Heart left ventricle (tissue), 16 donors: ENCODE results near the gene UBB. TPM values are rescaled to one million over a fixed set of nuclear protein-coding genes. Genes with fewer than 3 reads are reported as not detected.

Experiments
- ATAC-seq, 4 donors: fragments of 200-7000 bp; cut with Tn5 transposase; one replicate each; pipeline ENCODE4 v1.9.1; 2020 to 2022; ENCODE audit warnings: moderate library complexity in 4 of 4, mild to moderate bottlenecking in 3 of 4, moderate number of reproducible peaks in 1 of 4
- DNase-seq, 5 donors: peaks; one replicate each; pipeline ENCODE4 v3.0.0-alpha.2; 2020
- H3K27ac ChIP-seq, 12 donors: fragments of 200-600 bp; sonication (generic) in 4 of 12; one replicate each; pipeline versions ENCODE4 v1.5.0 to v1.8.0; 2016 to 2022; ENCODE audit warnings: mild to moderate bottlenecking in 2 of 12
- H3K27me3 ChIP-seq, 9 donors: fragments of 200-600 bp; sonication (generic) in 2 of 9; one replicate each; pipeline versions ENCODE4 v1.5.1 to v1.8.0; 2016 to 2022; ENCODE audit warnings: mild to moderate bottlenecking in 3 of 9
- H3K36me3 ChIP-seq, 9 donors: fragments of 200-600 bp; sonication (generic) in 2 of 9; one replicate each; pipeline versions ENCODE4 v1.5.0 to v1.8.0; 2018 to 2022; ENCODE audit warnings: mild to moderate bottlenecking in 2 of 9
- H3K4me1 ChIP-seq, 12 donors: fragments of 200-600 bp; sonication (generic) in 4 of 12; one replicate each; pipeline versions ENCODE4 v1.5.0 to v1.8.0; 2016 to 2022; ENCODE audit warnings: mild to moderate bottlenecking in 3 of 12
- H3K4me3 ChIP-seq, 12 donors: fragments of 200-600 bp; sonication (generic) in 4 of 12; one replicate each; pipeline versions ENCODE4 v1.5.0 to v1.8.0; 2017 to 2022; ENCODE audit warnings: mild to moderate bottlenecking in 9 of 12, moderate library complexity in 4 of 12
- H3K9me3 ChIP-seq, 12 donors: fragments of 200-600 bp; sonication (generic) in 4 of 12; one replicate each; pipeline versions ENCODE4 v1.5.0 to v1.8.0; 2016 to 2022; ENCODE audit warnings: mild to moderate bottlenecking in 1 of 12
- POLR2A ChIP-seq, 2 donors: fragments of 450-650 bp; IDR thresholded peaks; one replicate each; pipeline ENCODE4 v1.6.1; 2017; ENCODE audit warnings: antibody characterized with exemption in 2 of 2, mild to moderate bottlenecking in 2 of 2, moderate library complexity in 2 of 2
- WGBS, 4 donors: extraction: QIAGEN DNeasy Blood & Tissue Kit in 2 of 4; methylation state at CpG; one replicate each; pipeline versions ENCODE4 v1.1.5 to v1.1.7; 2013 to 2018; 5-methylcytosine and 5-hydroxymethylcytosine counted together
- intact Hi-C, 10 donors: fragments of 100-400 bp; cut with DNase I; formaldehyde crosslinking; loops; one replicate each; pipeline versions ENCODE4 v1.11.1 to v1.14.2; 2022
- polyA plus RNA-seq, 2 donors: library from polyadenylated mRNA; stranded (reverse); fragments of 200-250 nt; gene quantifications; one replicate each; pipeline ENCODE4 v1.2.3, GENCODE V29; 2013
- total RNA-seq, 9 donors: library from RNA; depleted of rRNA in 2 of 9; stranded (reverse); fragments of >200 nt in 2 of 9; fragmentation: NEBNext Ultra II Directional in 3 of 9; extraction: Animal tissue kit (Norgen Biotek cat#: 25700) in 3 of 9; gene quantifications; one replicate each; pipeline versions ENCODE4 v1.1.0 to v1.2.4, GENCODE V29; 2016 to 2023
- TF ChIP-seq, protein P1 (sequence below), 12 donors: fragments of 200-600 bp; sonication (generic) in 4 of 12; IDR thresholded peaks; one replicate each; pipeline versions ENCODE4 v1.5.0 to v1.8.0; 2018 to 2022; ENCODE audit warnings: antibody characterized with exemption in 12 of 12, mild to moderate bottlenecking in 5 of 12
- donor health status: ischemic (EF 13 %, LVEDD 7.1; RV severe dilation, severe dysfunction).
- donor health status: healthy with polysubstance abuse.
- donor health status: DM: no; HTN: yes; CAD: no.
- donor health status: DM: no; HTN: no; CAD: no.
- donor health status: ischemic (EF 25% LVEDD 6.9; RV normal size, moderate dysfunction).
- donor health status: ischemic (EF 25% LVEDD 5.7; RV mildly dilated, moderate dysfunction).
- donor health status: healthy.
- donor health status: DM: yes; HTN: yes; CAD: no.
- donor health status: ischemic (EF 35%, LVEDD 5.7; RV mildly dilated, moderate dysfunction).
- donor health status: nonischemic (EF 11% LVEDD 7.7; RV severe dilation, severe dysfunction).
- donor health status: DM: yes; HTN: yes; CAD: no.
- donor health status: PGD.
- donor health status: ischemic (EF 29% LVEDD 5.4; RV normal size, mild dysfunction).
- donor health status: nonischemic (EF 23%, LVEDD 6.1; RV moderate dilation, normal function).

Gene UBB
- total and polyA plus RNA-seq, 11 donors, result 665 to 2,180 (median 1,294) TPM

DNA sequence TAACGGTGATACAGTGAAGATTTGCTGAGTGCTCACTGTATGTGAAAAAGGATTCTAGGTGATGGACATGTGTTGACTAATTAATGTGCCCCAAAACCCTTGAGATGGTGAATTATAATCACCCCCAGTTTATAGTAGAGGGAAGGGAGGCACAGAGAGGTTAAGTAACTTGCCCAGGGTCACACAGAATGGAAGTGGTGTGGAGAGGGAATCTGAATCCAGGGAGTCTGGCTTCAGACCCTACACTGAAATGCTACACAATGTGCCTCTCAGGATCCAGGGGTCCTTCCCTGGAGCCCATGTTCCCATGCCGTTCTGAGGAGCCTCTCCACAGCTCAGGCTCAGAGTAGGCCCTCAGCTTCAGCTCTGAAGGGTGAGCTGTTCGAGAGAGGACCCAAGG lies 46.1 kb downstream of the UBB start:
- H3K4me3 ChIP-seq, result no peak overlapping the region
- DNase-seq, result no peak
- TF ChIP-seq, protein P1, sequence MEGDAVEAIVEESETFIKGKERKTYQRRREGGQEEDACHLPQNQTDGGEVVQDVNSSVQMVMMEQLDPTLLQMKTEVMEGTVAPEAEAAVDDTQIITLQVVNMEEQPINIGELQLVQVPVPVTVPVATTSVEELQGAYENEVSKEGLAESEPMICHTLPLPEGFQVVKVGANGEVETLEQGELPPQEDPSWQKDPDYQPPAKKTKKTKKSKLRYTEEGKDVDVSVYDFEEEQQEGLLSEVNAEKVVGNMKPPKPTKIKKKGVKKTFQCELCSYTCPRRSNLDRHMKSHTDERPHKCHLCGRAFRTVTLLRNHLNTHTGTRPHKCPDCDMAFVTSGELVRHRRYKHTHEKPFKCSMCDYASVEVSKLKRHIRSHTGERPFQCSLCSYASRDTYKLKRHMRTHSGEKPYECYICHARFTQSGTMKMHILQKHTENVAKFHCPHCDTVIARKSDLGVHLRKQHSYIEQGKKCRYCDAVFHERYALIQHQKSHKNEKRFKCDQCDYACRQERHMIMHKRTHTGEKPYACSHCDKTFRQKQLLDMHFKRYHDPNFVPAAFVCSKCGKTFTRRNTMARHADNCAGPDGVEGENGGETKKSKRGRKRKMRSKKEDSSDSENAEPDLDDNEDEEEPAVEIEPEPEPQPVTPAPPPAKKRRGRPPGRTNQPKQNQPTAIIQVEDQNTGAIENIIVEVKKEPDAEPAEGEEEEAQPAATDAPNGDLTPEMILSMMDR (IDR thresholded peaks at IDR 0.05), result no peak
- no peak for TF ChIP-seq POLR2A (IDR thresholded peaks at IDR 0.05)
- H3K9me3 ChIP-seq, result no peaks in the 10 kb centered on the region
- 93 to 98% (median 94%) methylated on average over 2 to 3 of the region's 3 CpGs for WGBS, 4 donors
- ATAC-seq, result no peak
- no peaks in the 10 kb centered on the region for H3K4me1 ChIP-seq
- no peaks in the 10 kb centered on the region for H3K27me3 ChIP-seq
- intact Hi-C loops, result no loop called here
- peaks cover 0 to 86% (median 43%) of the 10 kb centered on the region in 9 donors for H3K36me3 ChIP-seq
- no peak overlapping the region for H3K27ac ChIP-seq

DNA sequence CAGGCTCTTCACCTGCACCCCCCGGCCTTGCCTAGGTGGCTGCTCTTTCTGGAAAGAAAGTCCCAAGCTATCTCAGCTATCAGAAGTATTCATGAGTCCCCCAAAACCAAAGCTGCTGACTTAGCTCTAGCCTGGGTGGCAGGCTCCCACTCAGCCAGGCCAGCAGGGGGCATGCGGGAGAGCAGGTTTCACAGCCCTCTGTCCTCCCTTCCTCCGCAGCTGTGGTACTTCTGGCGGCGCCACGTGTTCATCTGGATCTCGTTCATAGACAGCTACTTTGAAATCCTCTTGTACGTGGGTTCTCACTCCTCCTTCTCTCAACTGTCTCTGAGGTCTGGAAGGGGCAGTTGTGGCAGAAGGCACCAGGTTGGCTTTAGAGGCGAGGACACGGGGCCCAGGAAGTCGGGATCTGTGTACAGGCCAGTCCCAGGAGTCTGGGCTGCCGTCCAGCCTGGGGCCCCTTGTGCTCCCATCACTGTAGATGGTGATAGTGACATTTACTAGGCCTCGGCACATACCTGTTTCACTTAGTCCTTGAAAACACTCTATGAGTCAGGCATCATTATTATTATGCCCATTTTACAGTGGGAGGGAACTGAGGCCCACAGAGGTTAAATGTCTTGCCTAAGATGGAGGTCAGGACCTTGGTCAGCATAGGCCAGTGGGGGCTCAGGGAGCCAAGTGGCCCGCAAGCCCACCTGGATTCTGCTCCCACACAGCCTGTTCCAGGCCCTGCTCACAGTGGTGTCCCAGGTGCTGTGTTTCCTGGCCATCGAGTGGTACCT lies 47.4 kb downstream of the UBB start:
- DNase-seq, result peak in 3 of 5 donors; percentile 48 to 69 (median 55)
- H3K36me3 ChIP-seq, result peaks cover 0 to 81% (median 33%) of the 10 kb centered on the region in 9 donors
- no peaks in the 10 kb centered on the region for H3K9me3 ChIP-seq
- 53 to 65% (median 61%) methylated on average over 15 of the region's 15 CpGs for WGBS, 4 donors
- no peaks in the 10 kb centered on the region for H3K27me3 ChIP-seq
- no peak overlapping the region for H3K4me3 ChIP-seq
- H3K4me1 ChIP-seq, result no peaks in the 10 kb centered on the region
- intact Hi-C loops, result no loop called here
- no peak overlapping the region for H3K27ac ChIP-seq
- peak; percentile 28 to 88 (median 70) for ATAC-seq
- no peak for TF ChIP-seq POLR2A (IDR thresholded peaks at IDR 0.05)
- TF ChIP-seq, protein P1 (IDR thresholded peaks at IDR 0.05), result peak; percentile 36 to 66 (median 49)

DNA sequence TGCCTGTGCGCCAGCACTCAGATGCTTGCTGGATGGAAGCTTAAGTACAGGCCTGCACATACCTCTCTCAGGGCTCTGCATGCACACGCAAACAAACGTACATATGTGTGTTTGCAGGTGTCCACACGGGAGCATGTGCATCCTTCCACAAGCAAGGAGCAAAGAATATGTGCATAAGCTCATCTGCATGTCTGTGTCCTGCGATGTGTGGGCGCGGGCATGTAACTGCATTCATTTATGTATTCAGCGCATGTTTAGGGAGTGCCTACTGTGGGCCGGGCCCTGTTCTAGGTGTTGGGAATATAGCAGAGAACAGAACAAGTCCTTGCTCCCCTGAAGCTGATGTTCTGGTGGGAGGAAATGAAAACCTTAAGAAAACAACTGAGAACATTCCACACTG lies 48.2 kb downstream of the UBB start:
- no peak for ATAC-seq
- intact Hi-C loops, result no loop called here
- 95 to 97% (median 95%) methylated on average over 8 to 9 of the region's 9 CpGs for whole genome bisulfite sequencing, 4 donors

DNA sequence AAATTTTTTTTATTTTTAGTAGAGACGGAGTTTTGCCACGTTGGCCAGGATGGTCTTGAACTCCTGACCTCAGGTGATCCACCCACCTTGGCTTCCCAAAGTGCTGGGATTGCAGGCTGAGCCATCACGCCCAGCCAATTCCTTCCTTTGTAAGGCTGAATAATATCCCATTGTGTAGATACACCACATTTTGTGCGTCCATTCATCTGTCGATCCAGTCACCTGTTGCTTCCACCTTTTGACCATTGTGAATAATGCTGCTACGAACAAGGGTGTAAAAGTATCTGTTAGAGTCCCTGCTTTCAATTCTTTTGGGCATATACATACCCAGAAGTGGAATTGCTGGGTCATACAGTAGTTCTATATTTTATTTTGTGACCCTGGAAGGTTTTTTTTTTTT lies 49.8 kb downstream of the UBB start:
- intact Hi-C loops, result no loop called here

More for the DNA sequence above, 48.2 kb downstream of the UBB start:
- Histone ChIP-seq H3K27ac (no peak overlapping the region), H3K27me3 (no peaks in the 10 kb centered on the region), H3K4me3 (no peak overlapping the region), H3K4me1 (no peaks in the 10 kb centered on the region), H3K36me3 (peaks cover 0 to 77% (median 28%) of the 10 kb centered on the region in 9 donors), H3K9me3 (no peaks in the 10 kb centered on the region)
- TF ChIP-seq POLR2A (IDR thresholded peaks at IDR 0.05), result no peak
- TF ChIP-seq, protein P1 (IDR thresholded peaks at IDR 0.05), result no peak
- DNase-seq, result no peak

More for the DNA sequence above, 49.8 kb downstream of the UBB start:
- Histone ChIP-seq H3K4me3 (no peak overlapping the region), H3K27ac (no peak overlapping the region), H3K36me3 (peaks cover 0 to 64% (median 26%) of the 10 kb centered on the region in 9 donors), H3K9me3 (no peaks in the 10 kb centered on the region), H3K4me1 (no peaks in the 10 kb centered on the region), H3K27me3 (no peaks in the 10 kb centered on the region)
- no peak for TF ChIP-seq POLR2A (IDR thresholded peaks at IDR 0.05)
- TF ChIP-seq, protein P1 (IDR thresholded peaks at IDR 0.05), result no peak
- ATAC-seq (no peak), DNase-seq (no peak)
- 68 to 90% (median 74%) methylated on average over 6 of the region's 6 CpGs for WGBS, 4 donors
